HuH-7 (cell line): ENCODE results near the gene SNRPE.
"Not testable (repeated sequence)": the region's sequence is repeated elsewhere in the genome, so short reads cannot be mapped to it uniquely, and the experiment has no call there.

ENCODE experiments used
- DNase-seq: peaks from one replicate; pipeline ENCODE4 v3.0.0; 2011; ENCODE audit warnings: low spot score

Gene SNRPE

GRCh38 chr1:203861379-203862184 is at the start of gene SNRPE:
SNRPE (plus strand) TSS chr1:203861599; CDS start chr1:203861660, 61 bp downstream.
- peak; percentile 79 for DNase-seq

- no peak for DNase-seq
These were observed 47.6 kb upstream of the SNRPE start for GRCh38 chr1:203813581-203814341.

GRCh38 chr1:203818399-203818798 is 43.0 kb upstream of the SNRPE start:
- DNase-seq, result no peak

GRCh38 chr1:203823306-203823705 is 38.1 kb upstream of the SNRPE start:
- no peak for DNase-seq

GRCh38 chr1:203826175-203826574 is 35.2 kb upstream of the SNRPE start:
- DNase-seq, result no peak

GRCh38 chr1:203828002-203828401 is 33.4 kb upstream of the SNRPE start:
- DNase-seq, result no peak

GRCh38 chr1:203828503-203828902 is 32.9 kb upstream of the SNRPE start:
- DNase-seq, result no peak

- DNase-seq, result not testable (repeated sequence)
These were observed 32.2 kb upstream of the SNRPE start for GRCh38 chr1:203829247-203829646.

- no peak for DNase-seq
These were observed 25.9 kb upstream of the SNRPE start for GRCh38 chr1:203835476-203835875.

GRCh38 chr1:203839081-203839480 is 22.3 kb upstream of the SNRPE start:
- DNase-seq, result no peak

- no peak for DNase-seq
These were observed 21.1 kb upstream of the SNRPE start for GRCh38 chr1:203840208-203840808.

GRCh38 chr1:203842559-203842876 is 18.9 kb upstream of the SNRPE start:
- DNase-seq, result no peak

GRCh38 chr1:203843435-203843834 is 18.0 kb upstream of the SNRPE start:
- no peak for DNase-seq

- not testable (repeated sequence) for DNase-seq
These were observed 8.3 kb upstream of the SNRPE start for GRCh38 chr1:203853112-203853511.

GRCh38 chr1:203858055-203858454 is 3.3 kb upstream of the SNRPE start:
- no peak for DNase-seq

- no peak for DNase-seq
These were observed 2.4 kb upstream of the SNRPE start for GRCh38 chr1:203858975-203859374.

- DNase-seq, result no peak
These were observed 888 bp upstream of the SNRPE start for GRCh38 chr1:203860396-203861025.

GRCh38 chr1:203867802-203868201 is 6.4 kb downstream of the SNRPE start:
- no peak for DNase-seq

GRCh38 chr1:203870245-203870644 is 8.8 kb downstream of the SNRPE start:
- no peak for DNase-seq

- DNase-seq, result peak; percentile 54
These were observed 9.9 kb downstream of the SNRPE start for GRCh38 chr1:203871114-203871880.

- no peak for DNase-seq
These were observed 11.7 kb downstream of the SNRPE start for GRCh38 chr1:203873094-203873493.

GRCh38 chr1:203878422-203878821 is 17.0 kb downstream of the SNRPE start:
- DNase-seq, result no peak
